ENCODE measurements around the gene ALPP.
"Not testable (repeated sequence)": the region's sequence is repeated elsewhere in the genome, so short reads cannot be mapped to it uniquely, and the experiment has no call there.

ALPP gene

DNA sequence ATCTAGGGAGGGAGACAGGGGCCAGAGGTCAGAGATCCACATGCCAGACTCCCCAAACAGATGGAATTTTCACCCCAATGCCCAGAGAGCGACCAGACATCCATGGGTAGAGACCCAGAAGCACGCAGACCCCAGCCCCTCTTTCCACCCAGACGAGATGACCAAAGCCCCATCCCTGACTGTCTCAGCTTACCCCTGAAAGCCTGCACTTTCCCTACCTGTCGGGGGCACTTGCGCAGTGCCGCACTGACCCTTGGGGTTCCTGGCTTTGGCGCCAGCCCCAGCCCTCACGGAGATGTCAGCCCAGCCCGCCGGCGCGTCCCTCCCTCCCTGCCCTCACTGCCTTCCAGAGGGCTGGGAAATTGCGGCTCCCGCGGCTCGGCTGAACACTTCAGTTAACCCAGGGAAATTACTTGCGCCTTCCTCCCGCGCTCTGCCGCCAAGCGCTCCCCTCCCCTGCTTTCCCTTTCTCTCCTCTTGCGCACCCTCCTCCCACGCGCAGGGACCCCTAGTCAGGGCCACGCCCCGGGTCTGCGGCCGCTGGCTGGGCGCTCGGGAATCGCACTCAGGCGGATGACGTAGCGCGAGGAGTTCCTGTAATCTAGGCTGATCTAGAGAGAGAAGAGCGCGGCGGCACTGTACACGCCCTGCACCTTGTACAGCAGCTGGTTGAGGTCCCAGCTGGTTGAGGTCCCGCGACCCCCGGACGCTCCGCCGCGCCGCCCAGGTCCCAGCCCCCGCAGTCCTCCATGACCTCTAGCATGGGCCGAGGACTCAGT, 40.1 kb downstream of the ALPP start:
- intact Hi-C loops (cut with DNase I), result no loop called here
- peak in 2 of 10 donors; percentile 61 to 79 for DNase-seq

DNA sequence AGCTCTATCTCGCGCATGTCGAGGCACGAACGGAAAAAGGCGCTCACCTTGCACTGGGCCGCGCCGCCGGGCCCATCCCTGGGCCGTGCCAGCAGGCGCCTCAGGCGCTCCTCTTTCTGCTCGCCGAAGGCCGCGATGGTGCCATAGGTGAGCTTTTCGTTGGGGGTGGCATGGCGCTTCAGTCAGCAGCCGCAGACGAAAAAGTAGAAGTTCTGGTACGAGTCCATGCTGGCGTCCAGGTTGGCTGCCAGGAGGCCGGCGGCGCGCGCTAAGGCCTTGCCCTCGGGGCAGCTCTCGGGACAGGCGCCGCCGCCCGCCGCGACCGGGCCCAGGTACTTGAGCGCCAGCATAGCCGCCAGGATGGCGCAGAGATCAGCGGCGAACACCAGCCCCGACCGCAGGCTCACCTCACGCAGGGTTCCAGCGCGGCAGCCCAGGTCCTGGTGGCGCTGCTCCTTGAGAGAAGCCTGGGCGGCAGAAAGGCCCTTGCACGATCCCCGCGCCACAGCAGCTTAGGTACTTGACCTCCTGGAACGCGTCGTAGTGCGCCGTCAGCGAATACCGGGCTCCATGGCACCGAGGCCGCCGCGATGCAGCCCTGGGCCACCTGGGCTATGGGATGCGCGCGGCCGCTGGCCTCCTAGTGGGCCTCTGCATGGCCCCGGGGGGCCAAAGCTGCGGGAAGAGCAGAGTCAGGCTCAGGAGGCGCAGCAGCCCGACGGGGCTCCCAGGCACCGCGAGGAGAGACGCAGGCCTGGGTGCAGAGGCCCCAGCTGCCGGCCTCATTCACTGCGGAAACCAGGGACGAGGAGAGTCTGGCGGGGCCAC, 40.9 kb downstream of the ALPP start:
- intact Hi-C loops (cut with DNase I), result no loop called here
- peak in 2 of 10 donors; percentile 68 to 70 for DNase-seq

DNA sequence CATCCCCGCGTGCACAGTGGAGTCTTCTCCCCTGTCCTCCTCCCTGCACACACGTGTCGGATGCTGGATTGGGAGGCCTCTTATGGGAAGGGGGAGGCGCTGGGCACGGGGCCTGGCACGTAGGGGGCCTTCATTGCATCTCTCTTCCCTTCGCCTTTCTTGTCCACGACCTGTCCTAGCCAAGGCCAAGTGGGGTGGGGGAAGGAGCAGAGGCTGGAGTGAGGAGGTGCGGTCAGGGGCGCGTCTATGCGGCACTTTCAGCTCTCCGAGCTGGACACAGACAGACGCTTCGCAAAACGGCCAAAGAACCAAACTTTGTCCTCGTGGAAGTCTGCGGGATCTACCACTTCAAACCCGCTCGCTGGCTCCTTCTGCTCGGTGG, 41.5 kb downstream of the ALPP start:
- DNase-seq, result no peak

DNA sequence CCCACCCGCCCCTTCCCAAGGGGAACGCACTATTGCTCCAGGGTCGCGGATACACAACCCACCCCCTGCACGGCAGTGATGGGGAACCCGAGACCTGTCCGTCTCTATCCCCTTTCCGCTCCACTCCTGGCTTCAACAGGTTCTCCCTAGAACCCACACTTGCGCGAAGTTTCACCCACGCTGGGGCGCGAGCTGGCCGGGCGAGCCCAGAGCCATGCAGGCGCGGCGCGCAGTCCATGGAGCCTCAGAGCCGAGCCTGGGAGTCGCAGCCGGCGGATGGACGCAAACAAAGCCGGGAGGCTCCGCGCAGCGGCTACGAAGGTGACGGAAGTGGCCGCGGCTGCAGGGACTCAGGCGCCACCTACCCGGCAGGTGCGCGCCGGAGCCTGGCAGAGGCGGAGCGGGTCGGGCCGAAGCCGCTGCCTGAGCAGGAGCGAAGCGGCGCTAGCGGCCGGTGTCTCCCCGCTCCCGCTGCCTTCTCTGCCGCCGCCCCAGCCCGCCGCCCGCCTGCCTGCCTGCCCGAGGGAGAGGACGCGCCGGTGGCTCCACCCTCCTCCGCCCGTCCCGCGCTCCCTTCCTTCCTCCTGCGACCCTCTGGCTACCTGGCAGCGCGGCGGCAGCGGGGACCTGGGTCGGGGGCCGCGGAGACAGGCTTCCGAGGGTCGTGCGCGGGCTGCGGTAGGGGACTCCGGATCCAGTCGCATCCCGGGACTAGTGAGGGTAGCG, 42.1 kb downstream of the ALPP start:
- intact Hi-C loops (cut with DNase I), result no loop called here
- peak in 2 of 10 donors; percentile 77 to 83 for DNase-seq

More for the DNA sequence above, 41.5 kb downstream of the ALPP start:
- intact Hi-C loops (cut with DNase I), result no loop called here

DNA sequence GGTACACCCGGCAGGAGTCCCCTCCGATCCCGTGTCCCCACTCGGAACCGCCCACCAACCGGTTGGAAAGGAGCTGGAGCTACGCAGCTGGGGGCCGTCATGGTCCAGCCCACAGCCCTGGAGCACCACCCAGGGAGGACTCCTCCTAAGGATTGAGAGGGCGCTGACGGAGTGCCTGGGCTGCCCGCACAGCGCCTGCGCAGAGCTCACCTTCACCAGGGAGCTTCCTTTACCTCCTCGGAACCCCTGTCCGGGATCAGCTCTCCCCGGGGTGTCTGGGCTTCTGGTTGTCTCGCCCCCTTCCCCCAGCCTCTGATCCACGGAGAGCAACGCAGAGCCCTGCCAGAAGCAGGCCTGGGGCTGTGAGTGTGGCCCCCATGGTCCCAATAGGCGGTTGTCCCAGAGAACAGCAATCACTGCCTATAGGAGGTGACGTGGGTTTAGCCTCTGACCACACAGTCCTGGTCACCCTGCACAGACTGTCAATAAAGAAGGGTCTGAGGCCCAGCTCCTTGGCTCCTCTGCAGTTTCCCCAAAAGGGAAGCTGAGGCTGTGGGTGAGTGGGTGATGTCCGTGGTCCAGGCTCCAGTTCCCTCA, 42.7 kb downstream of the ALPP start:
- intact Hi-C loops (cut with DNase I), result no loop called here
- peak in 2 of 10 donors; percentile 62 to 72 for DNase-seq

DNA sequence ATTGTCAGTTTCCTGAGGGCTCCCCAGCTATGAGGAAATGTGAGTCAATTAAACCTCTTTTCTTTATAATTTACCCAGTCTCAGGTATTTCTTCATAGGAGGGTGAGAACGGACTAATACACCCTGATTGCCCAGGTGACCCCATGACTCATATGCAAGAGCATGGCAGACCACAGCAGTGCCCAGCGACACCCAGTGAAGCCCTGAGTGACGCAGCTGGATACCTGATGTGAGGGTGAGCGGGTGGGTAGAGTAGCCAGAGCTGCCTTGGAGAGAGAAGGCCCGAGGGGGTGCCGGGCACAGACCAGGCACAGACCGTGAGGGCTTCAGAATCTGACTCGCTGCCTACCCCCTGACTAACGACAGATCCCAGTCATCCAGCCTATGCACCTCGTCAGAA, 43.5 kb downstream of the ALPP start:
- DNase-seq, result peak in 2 of 10 donors; percentile 38 to 43

DNA sequence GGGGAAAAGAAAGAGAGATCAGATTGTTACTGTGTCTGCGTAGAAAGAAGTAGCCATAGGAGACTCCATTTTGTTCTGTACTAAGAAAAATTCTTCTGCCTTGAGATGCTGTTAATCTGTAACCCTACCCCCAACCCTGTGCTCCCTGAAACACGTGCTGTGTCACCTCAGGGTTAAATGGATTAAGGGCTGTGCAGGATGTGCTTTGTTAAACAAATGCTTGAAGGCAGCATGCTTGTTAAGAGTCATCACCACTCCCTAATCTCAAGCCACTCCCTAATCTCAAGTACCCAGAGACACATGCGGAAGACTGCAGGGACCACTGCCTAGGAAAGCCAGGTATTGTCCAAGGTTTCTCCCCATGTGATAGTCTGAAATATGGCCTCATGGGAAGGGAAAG, 44.4 kb downstream of the ALPP start:
- intact Hi-C loops (cut with DNase I), result not testable (repeated sequence)

More for the DNA sequence above, 43.5 kb downstream of the ALPP start:
- intact Hi-C loops (cut with DNase I), result no loop called here

DNA sequence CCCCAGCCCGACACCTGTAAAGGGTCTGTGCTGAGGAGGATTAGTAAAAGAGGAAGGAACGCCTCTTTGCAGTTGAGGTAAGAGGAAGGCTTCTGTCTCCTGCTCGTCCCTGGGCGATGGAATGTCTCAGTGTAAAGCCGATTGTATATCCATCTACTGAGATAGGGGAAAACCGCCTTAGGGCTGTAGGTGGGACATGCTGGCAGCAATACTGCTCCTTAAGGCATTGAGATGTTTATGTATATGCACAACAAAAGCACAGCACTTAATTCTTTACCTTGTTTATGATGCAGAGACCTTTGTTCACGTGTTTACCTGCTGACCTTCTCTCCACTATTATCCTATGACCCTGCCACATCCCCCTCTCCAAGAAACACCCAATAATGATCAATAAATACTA, 44.9 kb downstream of the ALPP start:
- intact Hi-C loops (cut with DNase I); DNase-seq: not testable (repeated sequence)

More for the DNA sequence above, 44.4 kb downstream of the ALPP start:
- not testable (repeated sequence) for DNase-seq

DNA sequence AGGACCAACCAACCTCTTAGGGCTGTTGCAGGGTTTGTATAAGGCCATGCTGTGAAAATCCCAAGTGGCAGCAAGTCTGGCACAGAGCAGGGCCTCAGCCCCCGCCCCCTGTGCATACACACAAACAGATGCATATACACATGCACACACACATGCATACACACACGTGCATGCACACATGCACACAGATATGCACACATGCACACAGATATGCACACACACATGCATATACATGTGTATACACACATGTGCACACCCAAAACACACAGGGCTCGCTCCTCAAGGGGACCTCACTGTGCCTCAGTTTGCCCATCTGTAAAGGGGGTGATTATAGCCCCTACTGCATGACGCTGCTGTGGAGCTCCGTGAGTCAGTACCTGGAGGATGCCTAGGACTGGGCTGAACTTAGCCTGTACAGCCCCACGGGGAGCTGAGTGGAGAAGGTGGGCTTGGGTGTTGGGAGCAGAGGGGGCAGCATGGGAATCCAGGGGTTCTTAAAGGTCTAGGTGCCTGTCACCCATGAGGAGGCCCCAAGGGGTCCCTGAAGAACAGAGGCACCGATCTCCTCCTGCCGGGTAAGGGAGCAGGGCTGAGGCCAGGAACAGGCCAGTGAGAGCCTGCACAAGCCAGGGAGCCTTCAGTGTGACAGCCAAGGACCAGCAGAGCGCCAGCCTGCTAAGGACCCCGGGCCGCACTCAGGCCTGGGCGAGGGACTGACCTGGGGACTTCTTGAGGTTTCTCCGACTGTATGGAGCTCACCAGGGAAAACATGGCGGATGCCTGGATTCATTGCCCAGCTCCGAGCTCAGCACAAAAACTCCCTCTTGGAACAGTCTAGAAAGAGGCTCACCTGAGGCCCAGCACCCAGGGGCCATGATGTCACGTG, 53.4 kb downstream of the ALPP start:
- peak in 2 of 10 donors; percentile 47 to 74 for DNase-seq
- intact Hi-C loops (cut with DNase I), result no loop called here
